ENCODE data around the gene KIAA0408.

DNA sequence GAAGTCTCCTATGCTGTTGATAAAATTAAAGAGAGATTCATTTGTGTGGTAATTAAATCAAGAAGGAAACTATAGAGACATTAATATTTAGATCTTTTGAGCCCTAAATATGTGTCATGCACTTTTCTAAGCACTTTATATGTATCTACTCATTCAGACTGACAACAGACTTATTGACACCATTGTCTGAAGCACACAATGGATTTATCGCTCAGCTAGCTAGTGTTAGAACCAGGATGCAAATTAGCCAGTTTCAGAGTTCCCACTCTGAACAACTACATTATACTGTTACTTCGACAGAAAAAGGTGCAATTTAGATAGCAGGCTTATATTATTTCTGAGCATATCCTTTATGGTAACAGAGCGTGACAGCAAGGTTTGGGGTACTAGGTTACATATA, 27.7 kb upstream of the KIAA0408 start:
- TF ChIP-seq ZNF514 (tag by site-specific recombination; IDR thresholded peaks at IDR 0.05) (no peak), HOXD13 (CRISPR knock-in tag; IDR thresholded peaks at IDR 0.05; ENCODE audit: borderline replicate concordance) (no peak)
- TF ChIP-seq, protein P1, sequence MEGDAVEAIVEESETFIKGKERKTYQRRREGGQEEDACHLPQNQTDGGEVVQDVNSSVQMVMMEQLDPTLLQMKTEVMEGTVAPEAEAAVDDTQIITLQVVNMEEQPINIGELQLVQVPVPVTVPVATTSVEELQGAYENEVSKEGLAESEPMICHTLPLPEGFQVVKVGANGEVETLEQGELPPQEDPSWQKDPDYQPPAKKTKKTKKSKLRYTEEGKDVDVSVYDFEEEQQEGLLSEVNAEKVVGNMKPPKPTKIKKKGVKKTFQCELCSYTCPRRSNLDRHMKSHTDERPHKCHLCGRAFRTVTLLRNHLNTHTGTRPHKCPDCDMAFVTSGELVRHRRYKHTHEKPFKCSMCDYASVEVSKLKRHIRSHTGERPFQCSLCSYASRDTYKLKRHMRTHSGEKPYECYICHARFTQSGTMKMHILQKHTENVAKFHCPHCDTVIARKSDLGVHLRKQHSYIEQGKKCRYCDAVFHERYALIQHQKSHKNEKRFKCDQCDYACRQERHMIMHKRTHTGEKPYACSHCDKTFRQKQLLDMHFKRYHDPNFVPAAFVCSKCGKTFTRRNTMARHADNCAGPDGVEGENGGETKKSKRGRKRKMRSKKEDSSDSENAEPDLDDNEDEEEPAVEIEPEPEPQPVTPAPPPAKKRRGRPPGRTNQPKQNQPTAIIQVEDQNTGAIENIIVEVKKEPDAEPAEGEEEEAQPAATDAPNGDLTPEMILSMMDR (tag by site-specific recombination; IDR thresholded peaks at IDR 0.05) = no peak
